ENCODE results near the gene SMARCA5.

The SMARCA5 gene

DNA sequence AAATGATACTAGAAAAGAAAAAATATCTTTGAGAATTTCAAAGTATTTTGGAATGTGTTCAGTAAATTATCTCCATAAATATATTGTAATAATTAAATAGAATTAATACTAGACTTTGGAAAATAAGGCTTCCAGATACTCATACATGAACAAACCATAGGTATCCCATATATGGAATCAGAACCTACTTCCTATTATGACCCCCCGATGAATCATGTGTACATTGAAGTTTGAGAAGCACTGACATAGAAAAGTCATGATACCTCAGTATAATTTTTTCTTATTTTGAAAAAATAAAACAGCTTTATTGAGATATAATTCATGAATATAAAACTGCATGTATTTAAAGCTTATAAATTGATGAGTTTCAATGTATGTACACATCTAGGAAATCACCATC lies 27.2 kb upstream of the SMARCA5 start:
- peaks cover 3% of the 10 kb centered on the region for H3K36me3 Mint-ChIP-seq (ENCODE audit: low read depth)

DNA sequence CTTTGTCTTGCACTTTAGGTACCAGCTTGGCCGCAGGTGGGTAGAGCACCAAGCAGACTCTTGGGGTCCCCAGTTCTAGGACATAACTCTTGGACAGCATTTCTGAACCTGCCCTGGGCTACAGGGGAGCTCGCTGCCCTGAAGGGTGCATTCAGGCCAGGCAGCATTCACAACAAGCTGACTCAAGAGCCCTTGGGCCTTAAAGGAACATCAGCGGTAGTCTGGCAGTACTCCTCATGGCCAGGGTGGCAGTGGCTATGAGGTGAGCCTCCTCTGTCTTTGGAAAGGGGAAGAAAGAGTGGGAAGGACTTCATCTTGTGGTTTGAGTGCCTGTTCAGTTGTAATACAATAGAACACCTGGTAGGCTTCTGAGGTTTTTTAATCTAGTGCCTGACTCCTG lies 24.8 kb upstream of the SMARCA5 start:
- Mint-ChIP-seq H3K36me3 (ENCODE audit: low read depth) (peaks cover 3% of the 10 kb centered on the region), H3K27me3 (ENCODE audit: low read depth, poor library complexity) (peaks cover 7% of the 10 kb centered on the region), H3K4me1 (no peaks in the 10 kb centered on the region), H3K9me3 (peaks cover 29% of the 10 kb centered on the region), H3K27ac (no peak overlapping the region), H3K4me3 (no peak overlapping the region)
- no peak for TF ChIP-seq CTCF (IDR thresholded peaks at IDR 0.05)
- no peak for DNase-seq

More for the DNA sequence above, 27.2 kb upstream of the SMARCA5 start:
- peaks cover under 1% of the 10 kb centered on the region for H3K27me3 Mint-ChIP-seq (ENCODE audit: low read depth, poor library complexity)
- no peak overlapping the region for H3K27ac Mint-ChIP-seq
- DNase-seq: no peak
- no peak for TF ChIP-seq CTCF (IDR thresholded peaks at IDR 0.05)
- H3K4me3 Mint-ChIP-seq: no peak overlapping the region
- H3K9me3 Mint-ChIP-seq: peaks cover 12% of the 10 kb centered on the region
- no peaks in the 10 kb centered on the region for H3K4me1 Mint-ChIP-seq

GRCh38 chr4:143489106-143489505 lies 24.4 kb upstream of the SMARCA5 start:
- Mint-ChIP-seq H3K27ac (no peak overlapping the region), H3K9me3 (peaks cover 31% of the 10 kb centered on the region), H3K4me3 (no peak overlapping the region), H3K36me3 (ENCODE audit: low read depth) (peaks cover 3% of the 10 kb centered on the region), H3K27me3 (ENCODE audit: low read depth, poor library complexity) (peaks cover 7% of the 10 kb centered on the region), H3K4me1 (no peaks in the 10 kb centered on the region)
- no peak for TF ChIP-seq CTCF (IDR thresholded peaks at IDR 0.05)
- DNase-seq: no peak

GRCh38 chr4:143498021-143498420 lies 15.5 kb upstream of the SMARCA5 start:
- Mint-ChIP-seq H3K4me3 (no peak overlapping the region), H3K4me1 (peaks cover 12% of the 10 kb centered on the region)

GRCh38 chr4:143502231-143502630 lies 11.3 kb upstream of the SMARCA5 start:
- Mint-ChIP-seq H3K36me3 (ENCODE audit: low read depth) (no peaks in the 10 kb centered on the region), H3K27me3 (ENCODE audit: low read depth, poor library complexity) (peaks cover 6% of the 10 kb centered on the region)
- no peak for DNase-seq

More at GRCh38 chr4:143498021-143498420, 15.5 kb upstream of the SMARCA5 start:
- H3K27me3 Mint-ChIP-seq (ENCODE audit: low read depth, poor library complexity): peaks cover 3% of the 10 kb centered on the region
- H3K9me3 Mint-ChIP-seq: peaks cover 16% of the 10 kb centered on the region
- H3K27ac Mint-ChIP-seq: no peak overlapping the region
- H3K36me3 Mint-ChIP-seq (ENCODE audit: low read depth): no peaks in the 10 kb centered on the region
- TF ChIP-seq CTCF (IDR thresholded peaks at IDR 0.05): no peak
- no peak for DNase-seq

More at GRCh38 chr4:143502231-143502630, 11.3 kb upstream of the SMARCA5 start:
- Mint-ChIP-seq H3K9me3 (peaks cover 6% of the 10 kb centered on the region), H3K4me1 (peaks cover 21% of the 10 kb centered on the region), H3K27ac (no peak overlapping the region), H3K4me3 (no peak overlapping the region)
- TF ChIP-seq CTCF (IDR thresholded peaks at IDR 0.05): no peak

Data from nephron progenitor cell (in vitro differentiated cells).